Liver (tissue), 3 donors: Measurements from ENCODE around the gene KCNMB1.

Experiments used
- CTCF ChIP-seq: fragments of 150-350 bp; IDR thresholded peaks from 2 replicates; pipeline ENCODE4 v1.5.1; 2017; ENCODE audit warnings: improper control_type of control experiment, low read depth, low read length; ENCODE audit not compliant: missing input control
- FOXA1 ChIP-seq: IDR thresholded peaks from 2 replicates; pipeline ENCODE4 v1.6.1; 2016; ENCODE audit warnings: antibody characterized with exemption
- HNF4G ChIP-seq: IDR thresholded peaks from 2 replicates; pipeline ENCODE4 v1.6.1; 2016; ENCODE audit warnings: antibody characterized with exemption
- JUND ChIP-seq, 2 donors: IDR thresholded peaks; 2 replicates each; pipeline ENCODE4 v1.6.1; 2016; ENCODE audit warnings: antibody characterized with exemption in 2 of 2
- MAX ChIP-seq: IDR thresholded peaks from 2 replicates; pipeline ENCODE4 v1.6.1; 2016; ENCODE audit warnings: antibody characterized with exemption
- TAF1 ChIP-seq: conservative IDR thresholded peaks from 2 replicates; pipeline ENCODE4 v1.6.1; 2016; ENCODE audit warnings: antibody characterized with exemption, mild to moderate bottlenecking
- ZBTB33 ChIP-seq: IDR thresholded peaks from 2 replicates; pipeline ENCODE4 v1.6.1; 2016; ENCODE audit warnings: antibody characterized with exemption
- TF ChIP-seq, protein P1 (sequence below): IDR thresholded peaks from 2 replicates; pipeline ENCODE4 v1.6.1; 2016; ENCODE audit warnings: antibody characterized with exemption, mild to moderate bottlenecking
- donor health status: healthy.
- donor health status: healthy.

GRCh38 chr5:170436335-170436734 lies 47.2 kb upstream of the KCNMB1 start:
- TF ChIP-seq CTCF (no peak), HNF4G (no peak), ZBTB33 (no peak), FOXA1 (no peak), TAF1 (no peak), MAX (no peak), JUND (IDR thresholded peaks at IDR 0.05) (no peak)
- TF ChIP-seq, protein P1, sequence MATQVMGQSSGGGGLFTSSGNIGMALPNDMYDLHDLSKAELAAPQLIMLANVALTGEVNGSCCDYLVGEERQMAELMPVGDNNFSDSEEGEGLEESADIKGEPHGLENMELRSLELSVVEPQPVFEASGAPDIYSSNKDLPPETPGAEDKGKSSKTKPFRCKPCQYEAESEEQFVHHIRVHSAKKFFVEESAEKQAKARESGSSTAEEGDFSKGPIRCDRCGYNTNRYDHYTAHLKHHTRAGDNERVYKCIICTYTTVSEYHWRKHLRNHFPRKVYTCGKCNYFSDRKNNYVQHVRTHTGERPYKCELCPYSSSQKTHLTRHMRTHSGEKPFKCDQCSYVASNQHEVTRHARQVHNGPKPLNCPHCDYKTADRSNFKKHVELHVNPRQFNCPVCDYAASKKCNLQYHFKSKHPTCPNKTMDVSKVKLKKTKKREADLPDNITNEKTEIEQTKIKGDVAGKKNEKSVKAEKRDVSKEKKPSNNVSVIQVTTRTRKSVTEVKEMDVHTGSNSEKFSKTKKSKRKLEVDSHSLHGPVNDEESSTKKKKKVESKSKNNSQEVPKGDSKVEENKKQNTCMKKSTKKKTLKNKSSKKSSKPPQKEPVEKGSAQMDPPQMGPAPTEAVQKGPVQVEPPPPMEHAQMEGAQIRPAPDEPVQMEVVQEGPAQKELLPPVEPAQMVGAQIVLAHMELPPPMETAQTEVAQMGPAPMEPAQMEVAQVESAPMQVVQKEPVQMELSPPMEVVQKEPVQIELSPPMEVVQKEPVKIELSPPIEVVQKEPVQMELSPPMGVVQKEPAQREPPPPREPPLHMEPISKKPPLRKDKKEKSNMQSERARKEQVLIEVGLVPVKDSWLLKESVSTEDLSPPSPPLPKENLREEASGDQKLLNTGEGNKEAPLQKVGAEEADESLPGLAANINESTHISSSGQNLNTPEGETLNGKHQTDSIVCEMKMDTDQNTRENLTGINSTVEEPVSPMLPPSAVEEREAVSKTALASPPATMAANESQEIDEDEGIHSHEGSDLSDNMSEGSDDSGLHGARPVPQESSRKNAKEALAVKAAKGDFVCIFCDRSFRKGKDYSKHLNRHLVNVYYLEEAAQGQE = no peak
